Transverse colon (tissue), 4 donors: Measurements from ENCODE around the gene CWC27.

Experiments
- POLR2A ChIP-seq: fragments of 450-650 bp; IDR thresholded peaks from one replicate; pipeline ENCODE4 v1.6.1; 2016; ENCODE audit warnings: antibody characterized with exemption, mild to moderate bottlenecking, moderate library complexity
- POLR2AphosphoS5 ChIP-seq, 3 donors: sonication (generic); formaldehyde crosslinking; IDR thresholded peaks; one replicate each; pipeline ENCODE4 v1.6.1; 2016; ENCODE audit warnings: antibody characterized with exemption in 3 of 3
- TF ChIP-seq, protein P1 (sequence below), 5 experiments: fragments of 200-600 bp in 3 of 5; fragments of 450-650 bp in 2 of 5; sonication (generic) in 3 of 5; IDR thresholded peaks; 1 replicate in 2 of 5; 2 replicates in 3 of 5; pipeline ENCODE4 v1.5.1; 2016 to 2017; ENCODE audit warnings: antibody characterized with exemption in 5 of 5, inconsistent platforms in 3 of 5, mild to moderate bottlenecking in 2 of 5, moderate library complexity in 1 of 5

DNA sequence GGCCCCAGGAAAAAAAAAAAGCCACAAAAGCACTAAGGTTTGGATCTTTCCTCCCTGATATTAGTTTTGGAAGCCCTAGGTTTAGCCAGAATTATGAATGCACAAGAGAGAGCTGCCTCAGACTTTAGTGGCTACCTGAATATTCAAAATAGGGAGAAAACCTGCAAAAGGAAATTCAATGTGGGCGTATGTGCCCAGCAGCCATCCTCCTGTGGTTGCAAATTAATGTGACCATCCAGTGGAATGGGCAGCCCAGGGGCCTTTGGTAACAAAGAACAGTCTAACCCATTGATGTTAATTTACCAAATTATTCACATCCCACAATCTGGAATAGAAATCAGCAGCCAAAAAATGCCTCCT is 298.4 kb downstream of the CWC27 start:
- TF ChIP-seq, protein P1, sequence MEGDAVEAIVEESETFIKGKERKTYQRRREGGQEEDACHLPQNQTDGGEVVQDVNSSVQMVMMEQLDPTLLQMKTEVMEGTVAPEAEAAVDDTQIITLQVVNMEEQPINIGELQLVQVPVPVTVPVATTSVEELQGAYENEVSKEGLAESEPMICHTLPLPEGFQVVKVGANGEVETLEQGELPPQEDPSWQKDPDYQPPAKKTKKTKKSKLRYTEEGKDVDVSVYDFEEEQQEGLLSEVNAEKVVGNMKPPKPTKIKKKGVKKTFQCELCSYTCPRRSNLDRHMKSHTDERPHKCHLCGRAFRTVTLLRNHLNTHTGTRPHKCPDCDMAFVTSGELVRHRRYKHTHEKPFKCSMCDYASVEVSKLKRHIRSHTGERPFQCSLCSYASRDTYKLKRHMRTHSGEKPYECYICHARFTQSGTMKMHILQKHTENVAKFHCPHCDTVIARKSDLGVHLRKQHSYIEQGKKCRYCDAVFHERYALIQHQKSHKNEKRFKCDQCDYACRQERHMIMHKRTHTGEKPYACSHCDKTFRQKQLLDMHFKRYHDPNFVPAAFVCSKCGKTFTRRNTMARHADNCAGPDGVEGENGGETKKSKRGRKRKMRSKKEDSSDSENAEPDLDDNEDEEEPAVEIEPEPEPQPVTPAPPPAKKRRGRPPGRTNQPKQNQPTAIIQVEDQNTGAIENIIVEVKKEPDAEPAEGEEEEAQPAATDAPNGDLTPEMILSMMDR (IDR thresholded peaks at IDR 0.05): no peak
- TF ChIP-seq POLR2A: no peak
- TF ChIP-seq POLR2AphosphoS5 (IDR thresholded peaks at IDR 0.05): no peak
